ENCODE measurements around the gene DNAJB2. TPM values are rescaled to one million over a fixed set of nuclear protein-coding genes. Genes with fewer than 3 reads are reported as not detected.
A peak's percentile ranks its signal among the peaks of the same experiment; 100 is the strongest.
"Not testable (repeated sequence)": the region's sequence is repeated elsewhere in the genome, so short reads cannot be mapped to it uniquely, and the experiment has no call there.

DNAJB2 gene
- total RNA-seq, 2 donors from 2014 or later = 101 to 120 TPM

DNA sequence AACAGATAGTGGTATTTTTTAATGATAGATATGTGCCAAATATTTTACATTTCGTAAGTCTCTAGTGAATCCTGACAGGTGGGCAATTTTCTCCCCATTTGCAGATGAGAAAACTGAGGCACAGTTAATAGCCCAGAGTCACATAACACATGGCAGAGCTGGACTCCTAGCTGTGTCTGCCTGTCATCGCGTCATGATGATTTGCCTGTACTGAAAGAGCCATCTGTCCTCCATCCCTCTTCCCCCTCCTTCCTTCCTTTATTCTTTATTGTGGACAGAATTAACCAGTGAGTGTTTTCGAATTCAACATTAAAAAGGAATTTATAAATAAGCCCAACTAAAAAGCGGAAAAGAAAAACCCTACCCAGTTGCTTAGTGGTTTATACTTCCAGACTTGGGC lies 3.2 kb downstream of the DNAJB2 start:
- peak overlapping the region; percentile 96 for H3K27ac Mint-ChIP-seq
- H3K27me3 Mint-ChIP-seq = no peaks in the 10 kb centered on the region
- DNase-seq (no peak), ATAC-seq (no peak)
- H3K9me3 ChIP-seq (ENCODE audit: control insufficient read depth, low read length, poor library complexity, severe bottlenecking) = no peaks in the 10 kb centered on the region
- H3K4me1 Mint-ChIP-seq = peaks cover 25% of the 10 kb centered on the region
- peaks cover 6% of the 10 kb centered on the region for H3K36me3 Mint-ChIP-seq (ENCODE audit: low read depth)
- no peak overlapping the region for H3K4me3 Mint-ChIP-seq

DNA sequence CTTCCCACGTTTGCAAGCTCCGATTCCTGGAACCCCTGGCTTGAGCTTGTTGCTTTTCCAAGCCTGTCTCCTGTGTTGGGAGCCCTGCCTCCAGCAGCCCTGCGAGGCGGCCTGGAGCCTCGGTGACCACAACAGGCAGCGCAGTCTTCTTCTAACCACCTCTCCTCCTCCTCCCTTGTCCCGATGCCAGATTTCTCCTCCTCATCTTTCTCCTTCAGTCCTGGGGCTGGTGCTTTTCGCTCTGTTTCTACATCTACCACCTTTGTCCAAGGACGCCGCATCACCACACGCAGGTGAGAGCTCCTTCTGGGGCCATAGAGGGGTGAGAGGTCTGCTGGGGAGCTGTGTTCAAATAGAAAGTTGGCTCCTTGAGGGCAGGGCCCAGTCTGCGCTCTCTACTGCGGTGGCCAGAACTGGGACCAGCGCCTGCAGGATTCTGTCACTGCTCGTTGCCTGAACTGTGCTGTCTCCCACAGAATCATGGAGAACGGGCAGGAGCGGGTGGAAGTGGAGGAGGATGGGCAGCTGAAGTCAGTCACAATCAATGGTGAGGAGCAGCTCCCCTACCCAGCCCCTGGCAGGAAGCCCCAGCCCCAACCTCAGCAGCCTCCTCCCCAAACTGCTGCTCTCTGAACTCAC lies 3.9 kb downstream of the DNAJB2 start:
- Mint-ChIP-seq H3K4me3 (peak overlapping the region; percentile 43), H3K4me1 (peaks cover 18% of the 10 kb centered on the region), H3K36me3 (ENCODE audit: low read depth) (peaks cover 6% of the 10 kb centered on the region), H3K27me3 (no peaks in the 10 kb centered on the region), H3K27ac (peak overlapping the region; percentile 90)
- DNase-seq (no peak), ATAC-seq (no peak)
- no peaks in the 10 kb centered on the region for H3K9me3 ChIP-seq (ENCODE audit: control insufficient read depth, low read length, poor library complexity, severe bottlenecking)

DNA sequence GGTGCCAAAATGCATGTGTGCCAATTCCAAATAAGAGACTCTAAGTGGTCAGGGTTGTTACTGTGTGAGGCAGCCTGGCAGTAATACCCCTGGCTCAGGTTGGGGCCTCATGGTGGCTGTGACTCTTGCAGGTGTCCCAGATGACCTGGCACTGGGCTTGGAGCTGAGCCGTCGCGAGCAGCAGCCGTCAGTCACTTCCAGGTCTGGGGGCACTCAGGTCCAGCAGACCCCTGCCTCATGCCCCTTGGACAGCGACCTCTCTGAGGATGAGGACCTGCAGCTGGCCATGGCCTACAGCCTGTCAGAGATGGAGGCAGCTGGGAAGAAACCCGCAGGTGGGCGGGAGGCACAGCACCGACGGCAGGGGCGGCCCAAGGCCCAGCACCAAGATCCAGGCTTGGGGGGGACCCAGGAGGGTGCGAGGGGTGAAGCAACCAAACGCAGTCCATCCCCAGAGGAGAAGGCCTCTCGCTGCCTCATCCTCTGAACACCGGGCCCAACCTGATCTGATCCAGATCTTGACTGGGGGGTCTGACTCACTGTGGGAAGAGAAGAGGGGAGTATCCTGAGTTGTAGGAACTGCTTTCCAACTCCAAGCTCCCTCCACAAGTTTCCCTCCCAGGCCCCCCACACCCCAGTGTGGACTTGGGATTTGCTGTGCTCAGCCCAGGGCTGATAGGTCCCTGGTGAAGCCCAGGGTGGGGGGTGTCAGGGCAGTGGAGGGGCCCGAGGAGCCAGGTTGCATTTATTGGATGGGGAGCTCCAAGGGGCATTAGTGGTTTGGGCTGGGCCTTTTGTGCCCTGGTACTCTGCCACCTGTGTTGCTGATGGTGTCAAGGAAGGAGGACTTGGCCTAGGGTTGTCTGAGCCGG lies 5.6 kb downstream of the DNAJB2 start:
- Mint-ChIP-seq H3K27me3 (no peaks in the 10 kb centered on the region), H3K4me1 (peaks cover 8% of the 10 kb centered on the region), H3K36me3 (ENCODE audit: low read depth) (peaks cover 4% of the 10 kb centered on the region), H3K27ac (peak overlapping the region; percentile 90), H3K4me3 (no peak overlapping the region)
- no peak for ATAC-seq
- DNase-seq = no peak
- H3K9me3 ChIP-seq (ENCODE audit: control insufficient read depth, low read length, poor library complexity, severe bottlenecking) = no peaks in the 10 kb centered on the region

DNA sequence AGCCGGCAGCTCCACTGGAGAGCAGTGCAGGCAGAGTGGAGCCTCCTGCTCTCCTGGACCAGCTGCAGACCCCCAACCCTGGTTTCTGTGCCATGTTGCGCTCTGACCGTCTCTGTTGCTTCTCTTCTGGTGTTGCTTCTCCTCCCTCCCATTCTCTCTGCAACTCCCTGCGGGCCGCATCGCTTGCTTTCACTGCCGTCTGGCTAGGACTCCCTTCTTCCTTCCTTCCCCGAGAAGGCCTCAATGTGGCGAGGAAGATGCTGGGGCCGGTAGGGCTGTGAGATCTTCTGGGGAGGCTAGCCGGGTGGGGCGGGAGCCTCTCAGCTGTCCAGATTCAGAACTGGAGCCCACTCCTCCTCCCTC lies 6.2 kb downstream of the DNAJB2 start:
- H3K4me3 Mint-ChIP-seq = no peak overlapping the region
- peaks cover 4% of the 10 kb centered on the region for H3K36me3 Mint-ChIP-seq (ENCODE audit: low read depth)
- H3K9me3 ChIP-seq (ENCODE audit: control insufficient read depth, low read length, poor library complexity, severe bottlenecking) = no peaks in the 10 kb centered on the region
- peak overlapping the region; percentile 75 for H3K27ac Mint-ChIP-seq
- H3K27me3 Mint-ChIP-seq = no peaks in the 10 kb centered on the region
- peaks cover 6% of the 10 kb centered on the region for H3K4me1 Mint-ChIP-seq
- ATAC-seq (no peak), DNase-seq (no peak)

DNA sequence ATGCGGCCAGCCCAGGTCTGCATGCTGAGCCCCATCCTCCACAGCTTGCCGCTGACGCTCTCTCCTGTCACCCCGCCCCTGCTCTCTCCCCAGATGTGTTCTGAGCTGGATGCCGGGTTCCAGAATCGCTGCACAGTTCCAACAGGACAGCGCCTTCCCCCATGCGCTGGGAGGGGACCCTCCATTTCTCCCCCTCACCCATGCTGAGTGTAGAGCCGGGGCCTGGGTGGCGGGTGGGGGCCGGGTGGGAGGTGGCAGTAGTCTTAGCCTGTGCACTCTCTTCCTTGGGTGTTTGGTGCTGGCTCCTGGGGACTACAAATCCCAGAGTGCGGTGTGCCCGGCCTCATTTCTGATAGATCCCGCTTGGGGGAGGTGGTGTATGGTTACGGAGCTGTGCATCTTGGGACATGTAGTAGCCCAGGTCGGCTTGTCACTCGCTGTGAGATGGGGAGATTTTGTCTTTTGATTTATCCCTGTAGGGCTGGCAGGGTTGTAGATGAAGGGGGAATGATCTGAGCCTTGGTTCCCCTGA lies 6.8 kb downstream of the DNAJB2 start:
- Mint-ChIP-seq H3K27me3 (no peaks in the 10 kb centered on the region), H3K27ac (peak overlapping the region; percentile 75), H3K4me1 (peaks cover 6% of the 10 kb centered on the region), H3K36me3 (ENCODE audit: low read depth) (peaks cover 4% of the 10 kb centered on the region), H3K4me3 (no peak overlapping the region)
- ATAC-seq (peak; percentile 5), DNase-seq (no peak)
- H3K9me3 ChIP-seq (ENCODE audit: control insufficient read depth, low read length, poor library complexity, severe bottlenecking) = no peaks in the 10 kb centered on the region

DNA sequence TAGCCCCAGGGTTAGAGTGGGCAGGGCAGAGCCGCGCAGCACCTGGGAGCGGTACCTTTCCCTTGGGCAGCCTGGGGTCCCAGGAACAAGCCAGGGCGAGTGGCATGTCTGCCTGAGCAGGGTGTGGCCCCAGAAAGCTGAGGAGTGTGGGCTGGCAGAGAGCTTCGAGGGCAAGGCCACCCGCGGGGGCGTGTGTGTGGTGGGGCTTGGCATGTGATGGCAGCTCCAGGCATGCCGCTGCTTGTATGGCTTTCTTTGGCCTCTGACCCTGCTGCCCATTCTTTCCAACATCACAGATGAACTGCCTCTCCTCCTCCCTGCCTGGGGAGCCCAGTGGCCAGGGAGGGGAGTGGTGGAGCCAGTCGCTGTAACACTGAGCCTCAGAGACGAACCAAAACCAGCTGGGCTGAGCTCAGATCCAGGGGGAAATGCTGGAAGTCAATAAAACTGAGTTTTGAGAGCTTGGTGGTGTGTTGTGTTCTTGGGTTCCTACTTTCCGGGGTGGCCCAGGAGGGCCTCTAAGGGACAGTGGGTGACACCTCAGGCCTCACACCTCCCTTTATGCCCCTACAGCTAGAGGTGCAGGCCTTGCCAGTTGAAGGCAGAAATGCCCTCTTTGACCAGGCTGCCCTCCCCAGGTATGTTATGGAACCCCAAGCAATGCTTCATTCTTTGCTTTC lies 7.4 kb downstream of the DNAJB2 start:
- H3K36me3 Mint-ChIP-seq (ENCODE audit: low read depth) = peaks cover 4% of the 10 kb centered on the region
- no peak for DNase-seq
- H3K27ac Mint-ChIP-seq = peak overlapping the region; percentile 16
- H3K4me3 Mint-ChIP-seq = no peak overlapping the region
- ATAC-seq = peak; percentile 20
- no peaks in the 10 kb centered on the region for H3K27me3 Mint-ChIP-seq
- peaks cover 4% of the 10 kb centered on the region for H3K4me1 Mint-ChIP-seq
- no peaks in the 10 kb centered on the region for H3K9me3 ChIP-seq (ENCODE audit: control insufficient read depth, low read length, poor library complexity, severe bottlenecking)

DNA sequence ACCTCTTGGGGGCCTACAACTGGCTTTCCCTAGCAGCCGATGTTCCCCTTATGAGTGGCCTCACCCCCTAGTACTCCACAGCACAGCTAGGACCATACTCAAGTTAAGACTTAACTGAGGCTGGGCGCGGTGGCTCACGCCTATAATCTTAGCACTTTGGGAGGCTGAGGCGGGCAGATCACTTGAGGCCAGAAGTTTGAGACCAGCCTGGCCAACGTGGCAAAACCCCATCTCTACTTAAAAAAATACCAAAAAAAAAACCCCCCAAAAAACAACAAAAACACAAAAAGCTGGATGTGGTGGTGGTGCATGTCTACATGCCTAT lies 7.9 kb downstream of the DNAJB2 start:
- not testable (repeated sequence) for H3K4me3 Mint-ChIP-seq; DNase-seq; H3K9me3 ChIP-seq (ENCODE audit: control insufficient read depth, low read length, poor library complexity, severe bottlenecking); H3K4me1 Mint-ChIP-seq; H3K36me3 Mint-ChIP-seq (ENCODE audit: low read depth); H3K27me3 Mint-ChIP-seq
- ATAC-seq = peak; percentile 21
- peak overlapping the region; percentile 16 for H3K27ac Mint-ChIP-seq

DNA sequence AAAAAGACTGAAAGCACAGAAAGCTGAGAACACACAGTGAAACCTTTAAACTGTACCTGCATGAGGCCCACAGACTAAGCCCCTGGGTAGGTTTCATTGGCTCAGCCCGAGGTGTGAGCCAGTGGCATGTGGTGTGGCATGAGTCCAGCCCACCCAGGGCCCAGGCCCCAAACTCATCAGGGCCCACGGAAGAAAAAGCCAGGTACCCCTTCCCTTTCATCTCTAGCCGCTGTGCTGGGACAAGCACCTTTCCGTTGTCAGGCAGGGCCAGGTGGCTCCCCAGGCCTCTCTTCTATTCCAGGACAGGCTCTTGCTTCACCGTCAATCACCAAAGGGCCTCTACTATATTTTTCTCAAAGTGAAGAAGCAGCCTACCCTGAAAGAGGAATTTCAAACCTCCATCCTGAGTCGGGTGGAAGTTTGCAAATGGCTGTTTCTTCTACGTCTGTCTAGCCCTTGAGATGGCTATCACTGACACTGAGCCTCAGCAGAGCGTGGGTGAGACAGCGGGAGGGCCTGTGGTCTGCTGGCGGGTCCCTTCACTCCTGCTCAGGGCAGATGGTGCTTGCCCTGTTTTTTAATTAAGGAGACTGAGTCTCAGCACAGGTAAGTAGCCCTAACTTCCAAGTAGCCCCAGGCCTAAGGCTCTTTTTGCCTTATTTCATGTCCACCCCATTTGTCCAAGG lies 8.6 kb downstream of the DNAJB2 start:
- peak overlapping the region; percentile 16 for H3K27ac Mint-ChIP-seq
- H3K9me3 ChIP-seq (ENCODE audit: control insufficient read depth, low read length, poor library complexity, severe bottlenecking) = no peaks in the 10 kb centered on the region

DNA sequence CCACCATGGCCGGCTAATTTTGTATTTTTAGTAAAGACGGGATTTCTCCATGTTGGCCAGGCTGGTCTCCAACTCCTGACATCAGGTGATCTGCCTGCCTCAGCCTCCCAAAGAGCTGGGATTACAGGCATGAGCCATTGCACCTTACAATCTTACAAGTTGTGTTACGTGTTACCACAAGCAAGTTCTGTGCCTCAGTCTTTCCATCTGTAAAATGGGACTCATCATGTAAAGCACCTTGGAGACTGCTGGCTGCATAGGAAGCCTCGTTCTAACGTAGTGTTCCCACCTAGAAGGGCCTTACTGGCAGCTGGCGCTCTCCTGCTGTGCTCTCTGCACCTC lies 10.0 kb downstream of the DNAJB2 start:
- no peak for DNase-seq
- ATAC-seq = no peak
- Mint-ChIP-seq H3K36me3 (ENCODE audit: low read depth) (no peaks in the 10 kb centered on the region), H3K4me1 (peaks cover 3% of the 10 kb centered on the region), H3K4me3 (no peak overlapping the region), H3K27ac (no peak overlapping the region), H3K27me3 (no peaks in the 10 kb centered on the region)
- H3K9me3 ChIP-seq (ENCODE audit: control insufficient read depth, low read length, poor library complexity, severe bottlenecking) = no peaks in the 10 kb centered on the region

More for the DNA sequence above, 8.6 kb downstream of the DNAJB2 start:
- peaks cover 4% of the 10 kb centered on the region for H3K4me1 Mint-ChIP-seq
- ATAC-seq (peak; percentile 24), DNase-seq (no peak)
- H3K4me3 Mint-ChIP-seq = no peak overlapping the region
- H3K27me3 Mint-ChIP-seq = no peaks in the 10 kb centered on the region
- H3K36me3 Mint-ChIP-seq (ENCODE audit: low read depth) = peaks cover 4% of the 10 kb centered on the region

DNA sequence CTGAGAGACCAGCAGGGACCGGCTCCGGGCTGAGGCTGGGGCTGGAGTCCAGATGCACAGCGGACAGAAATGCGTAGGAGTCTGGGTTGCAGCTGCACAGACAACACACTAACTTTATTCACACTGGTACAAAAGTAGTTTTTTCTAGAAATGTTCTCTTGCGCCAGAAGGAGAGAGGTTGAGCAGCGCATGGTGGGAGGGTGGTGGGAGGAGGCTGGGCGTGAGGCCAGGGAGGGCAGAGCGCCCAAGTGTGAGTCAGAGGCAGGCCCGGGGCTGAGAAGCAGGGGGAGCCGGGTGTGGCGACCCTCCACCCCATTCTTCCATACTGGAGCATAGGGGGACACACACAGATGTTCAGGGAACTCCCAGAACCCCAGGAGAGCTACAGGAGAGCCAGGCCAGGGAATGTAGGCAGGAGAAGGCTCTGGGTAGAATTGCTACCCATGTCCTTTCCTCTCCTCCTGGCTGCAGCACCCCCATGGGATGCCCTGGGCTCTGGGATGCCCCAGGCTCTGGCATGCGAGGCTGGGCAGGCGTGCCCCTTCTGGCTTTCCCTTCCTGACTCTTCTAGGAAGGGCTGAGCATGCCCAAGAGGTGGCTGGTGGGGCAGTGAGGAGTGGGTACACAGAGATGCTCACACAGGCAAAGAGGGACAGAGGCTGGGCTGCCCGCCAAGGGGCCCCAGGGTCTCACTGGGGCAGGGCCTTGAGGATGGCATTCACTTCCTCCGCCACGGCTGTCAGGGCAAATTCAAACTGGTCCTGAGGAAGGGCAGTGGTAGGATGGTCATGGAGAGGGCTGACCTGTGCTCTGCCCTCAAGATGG lies 10.6 kb downstream of the DNAJB2 start:
- no peaks in the 10 kb centered on the region for H3K36me3 Mint-ChIP-seq (ENCODE audit: low read depth)
- H3K9me3 ChIP-seq (ENCODE audit: control insufficient read depth, low read length, poor library complexity, severe bottlenecking) = no peaks in the 10 kb centered on the region
- DNase-seq (no peak), ATAC-seq (no peak)
- H3K4me1 Mint-ChIP-seq = peaks cover 6% of the 10 kb centered on the region
- H3K4me3 Mint-ChIP-seq = no peak overlapping the region
- H3K27me3 Mint-ChIP-seq = no peaks in the 10 kb centered on the region
- H3K27ac Mint-ChIP-seq = no peak overlapping the region

DNA sequence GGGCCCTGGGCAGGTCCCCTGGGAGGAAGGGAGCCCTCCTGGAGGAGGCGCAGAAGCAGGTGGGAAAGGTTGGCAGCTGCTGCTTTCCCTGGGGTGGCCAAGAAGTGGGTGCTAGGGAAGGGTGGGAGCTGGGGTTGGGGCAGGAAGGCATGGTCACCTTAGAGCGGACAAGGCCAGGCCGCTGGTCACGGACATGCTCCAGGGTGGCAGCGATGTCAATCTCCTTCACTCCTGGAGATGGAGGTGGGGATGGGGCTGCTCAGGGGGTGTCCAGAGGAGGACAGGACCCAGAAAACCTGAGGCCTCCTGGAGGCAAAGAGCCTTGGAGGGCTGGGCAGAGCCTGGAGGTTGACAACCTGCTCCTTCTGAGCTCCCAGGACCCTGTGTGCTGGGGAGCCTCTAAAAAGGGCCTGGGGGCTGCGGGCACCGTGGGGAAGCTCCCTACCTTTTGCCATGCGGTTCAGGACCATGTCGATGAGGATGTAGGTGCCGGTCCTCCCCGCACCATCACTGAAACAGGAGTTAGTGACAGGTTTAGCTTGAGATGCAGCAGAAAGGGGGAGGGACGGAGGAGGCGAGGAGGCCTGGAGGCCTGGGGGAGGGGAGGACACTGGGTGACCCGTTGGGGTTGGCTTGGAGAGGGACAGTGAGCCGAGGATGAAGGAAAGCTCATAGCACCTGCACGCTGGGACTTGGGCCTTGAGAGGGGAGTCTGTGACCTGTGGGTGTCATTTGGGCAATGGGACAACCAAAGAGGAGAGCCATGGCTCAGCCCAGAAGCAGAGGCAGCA lies 11.4 kb downstream of the DNAJB2 start:
- Mint-ChIP-seq H3K27ac (no peak overlapping the region), H3K4me3 (no peak overlapping the region), H3K27me3 (no peaks in the 10 kb centered on the region), H3K4me1 (peaks cover 6% of the 10 kb centered on the region), H3K36me3 (ENCODE audit: low read depth) (no peaks in the 10 kb centered on the region)
- ATAC-seq (no peak), DNase-seq (no peak)
- H3K9me3 ChIP-seq (ENCODE audit: control insufficient read depth, low read length, poor library complexity, severe bottlenecking) = no peaks in the 10 kb centered on the region

DNA sequence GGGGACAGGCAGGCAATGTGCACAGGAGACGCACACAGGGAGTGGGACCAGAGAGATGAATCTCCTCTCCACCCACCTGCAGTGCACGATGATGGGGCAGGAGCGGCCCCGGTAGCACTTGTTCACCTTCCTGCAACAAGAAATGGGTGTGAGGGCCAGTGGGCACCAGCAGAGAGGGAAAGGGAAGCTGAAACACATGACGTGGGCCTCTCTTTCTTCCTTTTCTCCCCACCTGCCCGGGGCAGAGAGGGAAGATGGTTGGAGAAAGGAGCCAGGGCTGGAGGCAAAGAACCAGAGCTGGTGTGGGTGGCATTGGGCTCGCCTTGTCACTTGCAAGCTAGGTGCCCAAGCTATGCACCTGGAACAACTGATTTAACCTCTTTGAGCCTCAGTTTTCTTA lies 12.2 kb downstream of the DNAJB2 start:
- no peak for ATAC-seq
- Mint-ChIP-seq H3K4me1 (peaks cover 10% of the 10 kb centered on the region), H3K36me3 (ENCODE audit: low read depth) (no peaks in the 10 kb centered on the region), H3K4me3 (no peak overlapping the region), H3K27ac (no peak overlapping the region), H3K27me3 (no peaks in the 10 kb centered on the region)
- DNase-seq = no peak
- H3K9me3 ChIP-seq (ENCODE audit: control insufficient read depth, low read length, poor library complexity, severe bottlenecking) = no peaks in the 10 kb centered on the region

Data from T-helper 17 cell (primary cell).